ENCODE data around the gene DNMT1.

GRCh38 chr19:10182076-10182475 is 12.7 kb downstream of the DNMT1 start:
- TF ChIP-seq, protein P1, sequence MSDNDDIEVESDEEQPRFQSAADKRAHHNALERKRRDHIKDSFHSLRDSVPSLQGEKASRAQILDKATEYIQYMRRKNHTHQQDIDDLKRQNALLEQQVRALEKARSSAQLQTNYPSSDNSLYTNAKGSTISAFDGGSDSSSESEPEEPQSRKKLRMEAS (IDR thresholded peaks at IDR 0.05), result no peak
- TF ChIP-seq CREB1 (IDR thresholded peaks at IDR 0.05; ENCODE audit: low read depth) (no peak), EP300 (IDR thresholded peaks at IDR 0.05; ENCODE audit: borderline replicate concordance) (no peak)

Measured in Ishikawa (cell line).